ENCODE data around the gene SMIM1.

- TF ChIP-seq CTCF (IDR thresholded peaks at IDR 0.05), result no peak
- no peak for TF ChIP-seq POLR2AphosphoS5 (IDR thresholded peaks at IDR 0.05)
These were observed 16.3 kb downstream of the SMIM1 start for GRCh38 chr1:3788756-3789420.
